Measurements from ENCODE around the gene NFKBIE.

The NFKBIE gene

GRCh38 chr6:44257025-44257752, 8.2 kb downstream of the NFKBIE start, which contains the start of gene SLC35B2:
TSS of gene SLC35B2 (minus strand) at chr6:44257528. CDS start at chr6:44257410, 118 bp downstream.
- peak; percentile 94 for DNase-seq

DNA sequence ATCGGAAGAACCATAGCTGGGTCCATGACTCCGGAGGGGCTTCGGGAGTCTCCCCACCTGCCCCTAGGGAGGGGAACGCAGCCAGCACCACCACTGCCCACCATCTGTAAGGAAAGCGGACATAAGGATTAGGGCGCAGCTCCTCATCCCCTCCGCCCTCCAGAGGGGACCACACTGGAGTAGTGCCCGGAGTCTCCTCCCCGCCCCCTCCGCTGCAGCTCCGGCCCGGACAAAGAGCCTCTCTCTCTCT, 8.7 kb downstream of the NFKBIE start:
- DNase-seq = no peak

DNA sequence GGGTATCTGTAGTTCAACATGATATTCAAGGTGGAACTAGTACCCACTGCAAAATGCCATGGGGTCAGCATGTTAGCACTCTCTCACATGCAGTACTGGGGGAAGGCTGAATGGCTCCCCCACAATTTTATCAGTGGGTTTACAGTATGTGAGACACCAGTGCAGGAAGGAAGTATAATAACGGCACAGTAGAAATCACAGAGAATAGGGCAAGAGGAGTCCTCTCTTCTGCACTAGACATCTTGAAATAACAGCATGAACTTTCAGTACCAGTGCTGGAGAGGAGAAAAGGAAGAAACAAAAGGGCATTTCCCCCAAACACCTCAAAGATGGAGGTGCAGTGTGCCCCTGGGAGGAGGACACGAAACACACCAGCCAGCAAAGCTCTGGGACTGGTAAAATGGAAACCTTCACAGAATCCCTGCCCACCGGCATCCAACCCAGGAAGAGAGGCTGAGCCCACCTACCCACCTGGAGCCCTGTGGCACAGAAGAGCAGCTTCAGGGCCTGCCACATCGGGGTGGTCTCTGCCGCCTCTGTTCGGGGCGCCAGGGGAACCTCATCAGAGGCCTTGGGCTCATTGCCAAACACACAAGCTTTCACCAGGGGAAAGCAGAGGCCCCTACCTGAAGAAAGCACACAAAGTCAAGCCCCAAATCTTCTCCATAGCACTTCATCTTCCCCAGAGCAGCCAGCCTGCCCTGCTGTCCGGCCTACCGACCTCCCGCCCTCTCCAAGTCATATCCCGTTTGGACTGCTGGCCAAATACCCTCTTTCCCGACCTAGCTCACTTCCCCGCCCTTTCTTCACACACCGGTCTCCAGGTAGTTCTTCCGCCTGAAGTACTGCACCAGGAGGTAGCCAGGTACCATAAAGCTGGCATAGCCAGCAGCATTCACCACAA, 9.2 kb downstream of the NFKBIE start:
- DNase-seq = no peak

- no peak for DNase-seq
These were observed 10.1 kb downstream of the NFKBIE start for GRCh38 chr6:44255105-44255808.

GRCh38 chr6:44254191-44255104, 10.9 kb downstream of the NFKBIE start:
- no peak for DNase-seq

- no peak for DNase-seq
These were observed 11.8 kb downstream of the NFKBIE start for GRCh38 chr6:44253307-44254101.

DNA sequence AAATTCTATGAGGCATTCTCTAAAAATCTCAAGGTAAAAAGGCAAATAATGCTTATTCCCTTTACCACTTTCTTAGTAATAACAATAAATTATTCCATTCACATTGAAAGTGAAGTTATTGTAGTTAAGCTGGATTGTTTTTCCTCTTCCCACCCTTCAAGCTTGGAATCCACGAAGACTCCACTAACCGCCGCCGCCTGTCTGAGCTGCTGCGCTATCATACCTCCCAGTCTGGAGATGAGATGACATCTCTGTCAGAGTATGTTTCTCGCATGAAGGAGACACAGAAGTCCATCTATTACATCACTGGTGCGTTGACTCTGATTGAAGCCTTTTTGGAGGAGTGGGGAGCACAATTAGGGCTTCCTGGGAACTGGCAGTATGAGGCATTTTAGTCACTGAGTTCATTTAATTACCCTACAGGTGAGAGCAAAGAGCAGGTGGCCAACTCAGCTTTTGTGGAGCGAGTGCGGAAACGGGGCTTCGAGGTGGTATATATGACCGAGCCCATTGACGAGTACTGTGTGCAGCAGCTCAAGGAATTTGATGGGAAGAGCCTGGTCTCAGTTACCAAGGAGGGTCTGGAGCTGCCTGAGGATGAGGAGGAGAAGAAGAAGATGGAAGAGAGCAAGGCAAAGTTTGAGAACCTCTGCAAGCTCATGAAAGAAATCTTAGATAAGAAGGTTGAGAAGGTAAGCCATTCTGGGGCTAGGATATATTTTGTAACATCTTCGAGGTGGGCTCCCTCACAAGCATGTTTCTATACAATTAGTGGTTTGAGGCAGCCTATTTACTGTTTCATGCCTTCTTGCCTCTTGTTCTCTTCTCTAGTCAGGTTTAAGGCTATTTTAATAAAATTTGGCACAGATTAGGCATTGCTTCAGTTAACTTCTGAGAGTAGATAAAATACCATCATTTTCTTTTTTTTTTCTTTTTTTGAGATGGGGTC, 13.5 kb downstream of the NFKBIE start:
- DNase-seq = no peak

DNA sequence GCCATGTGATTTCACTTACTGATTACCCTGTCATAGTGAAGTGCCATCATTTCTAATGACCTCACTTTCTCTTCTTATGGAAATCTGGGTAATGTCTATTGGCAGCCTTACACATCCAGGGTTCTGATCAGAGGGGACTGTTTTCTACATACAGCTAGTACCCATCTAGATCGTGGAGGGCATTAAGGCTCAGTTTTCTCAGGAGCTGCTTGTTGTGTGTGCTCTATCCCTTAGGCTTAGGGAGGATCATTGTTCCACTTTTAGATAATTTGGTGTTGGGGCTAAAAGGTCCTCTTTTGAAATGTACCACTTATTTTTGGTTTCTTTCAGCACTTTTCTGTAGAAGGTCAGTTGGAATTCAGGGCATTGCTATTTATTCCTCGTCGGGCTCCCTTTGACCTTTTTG, 14.6 kb downstream of the NFKBIE start:
- DNase-seq = no peak

- no peak for DNase-seq
These were observed 15.2 kb downstream of the NFKBIE start for GRCh38 chr6:44250067-44250717.

- no peak for DNase-seq
These were observed 16.1 kb downstream of the NFKBIE start for GRCh38 chr6:44249082-44249748.

DNA sequence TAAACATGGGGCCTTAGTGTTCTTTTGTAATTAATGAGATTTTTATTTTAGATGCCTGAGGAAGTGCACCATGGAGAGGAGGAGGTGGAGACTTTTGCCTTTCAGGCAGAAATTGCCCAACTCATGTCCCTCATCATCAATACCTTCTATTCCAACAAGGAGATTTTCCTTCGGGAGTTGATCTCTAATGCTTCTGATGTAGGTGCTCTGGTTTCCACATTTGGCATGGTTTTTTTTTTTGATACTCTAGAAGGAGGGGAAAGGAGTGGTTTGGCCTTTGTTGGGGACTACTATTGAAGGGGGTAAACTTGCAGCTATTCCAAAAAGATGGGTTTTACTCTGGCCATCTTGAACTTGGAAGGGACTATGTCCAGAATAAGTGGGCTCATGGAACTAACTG, 16.8 kb downstream of the NFKBIE start:
- DNase-seq = no peak

DNA sequence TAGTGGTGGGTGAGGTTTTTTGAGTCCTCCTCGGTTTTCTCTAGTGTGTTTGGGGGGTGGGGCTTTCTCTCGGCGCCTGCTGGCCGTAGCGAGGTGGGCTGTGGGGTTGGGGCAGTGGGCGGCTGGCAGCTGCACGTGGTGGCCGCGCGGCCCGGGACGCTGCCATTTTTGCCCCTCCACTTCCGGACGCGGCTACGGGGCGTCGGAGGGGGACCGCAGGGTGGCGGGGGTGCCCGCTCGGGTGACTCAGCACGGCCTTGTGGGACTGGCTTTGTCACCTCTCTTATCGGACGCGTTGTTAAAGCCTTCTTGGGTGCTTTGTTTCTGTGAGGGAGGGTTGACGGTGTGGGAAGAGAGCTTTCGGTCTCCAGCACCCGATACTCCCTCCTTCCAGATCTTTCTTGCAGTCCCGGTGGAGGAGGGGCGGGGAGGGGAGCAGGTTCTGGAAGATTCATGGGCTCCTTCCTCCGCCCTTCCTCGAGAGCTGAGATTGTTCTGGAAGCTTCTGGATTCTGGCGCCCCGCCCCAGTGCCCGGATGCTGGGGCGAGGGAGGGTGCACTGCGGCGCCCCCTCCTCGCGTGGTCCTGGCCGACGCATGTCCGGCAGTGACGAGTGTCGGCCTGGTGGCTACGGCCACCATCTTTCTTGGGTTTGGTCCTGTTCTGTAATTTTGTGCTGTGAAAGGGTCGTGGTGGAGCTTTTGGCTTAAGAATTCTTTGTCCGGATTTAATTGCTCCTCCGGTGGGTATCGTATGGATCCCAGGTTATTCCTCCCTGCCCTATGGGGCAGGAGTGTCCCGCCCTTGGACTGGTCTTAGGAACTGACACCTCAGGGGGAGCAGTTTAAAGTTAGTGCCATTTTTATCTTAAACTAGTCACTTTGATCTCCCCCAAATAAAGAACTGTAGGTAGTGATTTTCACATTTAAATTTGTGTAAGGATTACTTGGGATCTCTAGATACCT, 17.7 kb downstream of the NFKBIE start:
- peak; percentile 78 for DNase-seq

- DNase-seq = peak; percentile 93
These were observed 18.6 kb downstream of the NFKBIE start, which contains the start of gene HSP90AB1 for GRCh38 chr6:44246663-44247337. TSS of gene HSP90AB1 (plus strand) at chr6:44247101. CDS start at chr6:44248630, 1,529 bp downstream.

GRCh38 chr6:44245912-44246662, 19.3 kb downstream of the NFKBIE start:
- DNase-seq = peak; percentile 81

DNA sequence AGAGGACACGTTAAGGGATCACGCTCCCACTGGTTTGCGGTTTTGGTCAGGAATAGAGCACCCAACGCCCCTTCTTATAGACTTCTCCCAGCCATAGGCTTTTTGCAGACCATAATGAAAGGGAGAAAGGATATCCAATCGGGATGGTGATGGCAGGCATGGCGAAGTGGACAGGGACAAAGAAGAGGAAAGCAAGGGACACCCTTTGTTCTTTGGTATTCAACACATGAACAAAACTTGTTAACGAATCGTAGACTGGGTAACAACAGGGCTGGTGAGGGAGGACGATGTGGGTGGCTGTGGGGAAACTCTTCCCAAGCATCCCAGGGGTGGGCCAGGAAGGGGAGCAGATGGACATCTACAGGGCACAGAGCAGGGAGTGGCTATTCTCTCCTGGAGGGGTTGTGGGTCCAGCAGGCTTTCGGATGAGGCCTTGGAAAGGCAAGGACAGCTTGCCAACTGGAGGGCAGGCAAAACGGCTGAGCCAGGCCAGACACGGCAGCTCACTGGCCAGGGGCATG, 19.9 kb downstream of the NFKBIE start:
- DNase-seq = no peak

DNA sequence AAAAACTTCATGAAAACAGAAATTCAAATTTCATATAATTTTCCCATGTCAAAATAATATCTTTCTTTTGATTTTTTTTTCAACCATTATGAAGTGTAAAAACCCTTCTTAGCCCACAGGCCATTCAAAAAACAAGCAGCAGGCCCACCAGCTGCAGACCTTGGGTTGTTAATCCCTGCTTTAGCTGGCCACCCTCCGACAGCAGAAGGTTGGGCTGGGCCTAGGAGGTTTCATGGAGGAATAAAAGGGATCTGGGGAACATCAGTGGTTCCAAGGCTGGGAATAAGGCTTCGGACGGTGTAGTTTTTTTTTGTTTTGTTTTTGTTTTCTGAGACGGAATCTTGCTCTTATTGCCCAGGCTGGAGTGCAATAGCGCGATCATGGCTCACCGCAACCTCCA, 22.0 kb downstream of the NFKBIE start:
- no peak for DNase-seq
